Measurements from ENCODE around the gene PTPRD.

DNA sequence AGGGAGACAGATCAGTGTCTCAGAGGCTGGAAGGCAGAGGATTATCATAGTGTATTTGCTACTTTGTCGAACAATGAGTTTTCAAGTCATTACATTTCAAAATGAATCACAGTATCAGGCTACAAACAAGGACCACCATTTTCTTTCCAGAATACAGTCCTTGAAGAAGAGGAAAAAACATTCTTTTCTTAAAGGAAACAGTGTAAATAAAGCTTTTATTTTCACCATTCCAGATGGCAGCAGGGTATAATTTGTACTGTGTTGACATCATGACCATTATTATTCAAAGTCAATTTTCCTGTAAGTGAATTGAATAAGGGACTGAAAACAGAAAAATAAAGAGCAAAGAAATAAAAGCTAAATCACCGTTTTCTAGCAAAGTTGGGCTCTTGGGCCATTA, 2076.0 kb downstream of the PTPRD start:
- no peak for TF ChIP-seq ZNF274 (IDR thresholded peaks at IDR 0.05; ENCODE audit: low read depth, low read length)
- no peak for TF ChIP-seq YY1 (IDR thresholded peaks at IDR 0.05; ENCODE audit: insufficient read depth, insufficient read length)
